ENCODE results near the gene ZNF791. TPM values are rescaled to one million over a fixed set of nuclear protein-coding genes. Genes with fewer than 3 reads are reported as not detected.
A peak's percentile ranks its signal among the peaks of the same experiment; 100 is the strongest.
"Not testable (repeated sequence)": the region's sequence is repeated elsewhere in the genome, so short reads cannot be mapped to it uniquely, and the experiment has no call there.

ZNF791 gene
- total RNA-seq, 2 experiments from 2014 or later, result 30.0 to 41.5 TPM

- H3K27me3 Mint-ChIP-seq, result no peaks in the 10 kb centered on the region
- H3K9me3 Mint-ChIP-seq (ENCODE audit: low read depth), result no peaks in the 10 kb centered on the region
- DNase-seq, result no peak
- no peak overlapping the region for H3K4me3 Mint-ChIP-seq
- no peak for ATAC-seq
- no peak overlapping the region for H3K27ac Mint-ChIP-seq
- CTCF ChIA-PET, result interaction anchor here (1.6 kb wide), 1 partner anchor 44 kb away, joined by 4 read pairs; no protein-coding TSS in a partner anchor
- H3K36me3 Mint-ChIP-seq, result peaks cover 31% of the 10 kb centered on the region
- H3K4me1 Mint-ChIP-seq, result peaks cover 31% of the 10 kb centered on the region
Observed at GRCh38 chr19:12607631-12608030, 3.1 kb upstream of the ZNF791 start.

GRCh38 chr19:12611361-12611699 lies 610 bp downstream of the ZNF791 start:
- H3K27ac Mint-ChIP-seq, result peak overlapping the region; percentile 100
- DNase-seq (no peak), ATAC-seq (no peak)
- H3K4me3 Mint-ChIP-seq, result peak overlapping the region; percentile 94
- peaks cover 47% of the 10 kb centered on the region for H3K4me1 Mint-ChIP-seq
- CTCF ChIA-PET, result interaction anchor here (0.7 to 1.6 kb wide), 7 partner anchors 12 to 192 kb away, joined by 3 to 10 read pairs (median 3); a partner anchor contains a TSS
- no peaks in the 10 kb centered on the region for H3K9me3 Mint-ChIP-seq (ENCODE audit: low read depth)
- H3K27me3 Mint-ChIP-seq, result no peaks in the 10 kb centered on the region
- H3K36me3 Mint-ChIP-seq, result peaks cover 43% of the 10 kb centered on the region

- Mint-ChIP-seq H3K4me3 (no peak overlapping the region), H3K27me3 (no peaks in the 10 kb centered on the region), H3K36me3 (peaks cover 62% of the 10 kb centered on the region), H3K4me1 (peaks cover 29% of the 10 kb centered on the region), H3K9me3 (ENCODE audit: low read depth) (peaks cover 11% of the 10 kb centered on the region), H3K27ac (no peak overlapping the region)
- no peak for ATAC-seq
- no peak for DNase-seq
- CTCF ChIA-PET, result interaction anchor here (0.9 to 1.7 kb wide), 3 partner anchors 23 to 58 kb away, joined by 3 to 5 read pairs (median 3); no protein-coding TSS in a partner anchor
Observed at GRCh38 chr19:12617646-12618045, 6.9 kb downstream of the ZNF791 start.

- ATAC-seq, CTCF ChIA-PET, H3K27me3 Mint-ChIP-seq, H3K27ac Mint-ChIP-seq, H3K4me3 Mint-ChIP-seq, H3K4me1 Mint-ChIP-seq, DNase-seq: not testable (repeated sequence)
- Mint-ChIP-seq H3K9me3 (ENCODE audit: low read depth) (peaks cover 11% of the 10 kb centered on the region), H3K36me3 (peaks cover 69% of the 10 kb centered on the region)
Observed at GRCh38 chr19:12621253-12622024, 10.7 kb downstream of the ZNF791 start.

- Mint-ChIP-seq H3K4me3 (no peak overlapping the region), H3K9me3 (ENCODE audit: low read depth) (peaks cover 16% of the 10 kb centered on the region), H3K27ac (no peak overlapping the region), H3K36me3 (peaks cover 75% of the 10 kb centered on the region), H3K4me1 (no peaks in the 10 kb centered on the region), H3K27me3 (no peaks in the 10 kb centered on the region)
- DNase-seq, result no peak
- CTCF ChIA-PET, result interaction anchor here (0.6 to 2.4 kb wide), 5 partner anchors 10 to 17 kb away, joined by 3 to 9 read pairs (median 3); partner anchors contain the start of genes ZNF490 and ZNF791
- no peak for ATAC-seq
Observed at GRCh38 chr19:12623361-12624031, 12.8 kb downstream of the ZNF791 start.

GRCh38 chr19:12626958-12627357 lies 16.2 kb downstream of the ZNF791 start:
- Mint-ChIP-seq H3K27me3 (no peaks in the 10 kb centered on the region), H3K4me1 (no peaks in the 10 kb centered on the region), H3K27ac (no peak overlapping the region), H3K36me3 (peaks cover 84% of the 10 kb centered on the region), H3K9me3 (ENCODE audit: low read depth) (peaks cover 20% of the 10 kb centered on the region), H3K4me3 (no peak overlapping the region)
- CTCF ChIA-PET, result interaction anchor here (1.5 kb wide), 1 partner anchor 13 kb away, joined by 4 read pairs; no protein-coding TSS in a partner anchor
- no peak for DNase-seq
- no peak for ATAC-seq

- CTCF ChIA-PET, result interaction anchor here (1.5 kb wide), 1 partner anchor 14 kb away, joined by 4 read pairs; no protein-coding TSS in a partner anchor
- DNase-seq (no peak), ATAC-seq (no peak)
- Mint-ChIP-seq H3K4me3 (no peak overlapping the region), H3K27ac (no peak overlapping the region), H3K36me3 (peaks cover 84% of the 10 kb centered on the region), H3K4me1 (no peaks in the 10 kb centered on the region), H3K27me3 (no peaks in the 10 kb centered on the region), H3K9me3 (ENCODE audit: low read depth) (peaks cover 20% of the 10 kb centered on the region)
Observed at GRCh38 chr19:12628040-12629022, 17.6 kb downstream of the ZNF791 start.

- DNase-seq (no peak), ATAC-seq (no peak)
- Mint-ChIP-seq H3K36me3 (peaks cover 82% of the 10 kb centered on the region), H3K9me3 (ENCODE audit: low read depth) (peaks cover 22% of the 10 kb centered on the region), H3K4me3 (no peak overlapping the region), H3K27me3 (no peaks in the 10 kb centered on the region), H3K27ac (no peak overlapping the region), H3K4me1 (no peaks in the 10 kb centered on the region)
- CTCF ChIA-PET, result no interaction called here
Observed at GRCh38 chr19:12629215-12629614, 18.5 kb downstream of the ZNF791 start.

GRCh38 chr19:12636631-12637030 lies 25.9 kb downstream of the ZNF791 start:
- no peak overlapping the region for H3K27ac Mint-ChIP-seq
- H3K36me3 Mint-ChIP-seq, result peaks cover 20% of the 10 kb centered on the region
- CTCF ChIA-PET, result no interaction called here
- ATAC-seq (no peak), DNase-seq (no peak)
- no peaks in the 10 kb centered on the region for H3K27me3 Mint-ChIP-seq
- H3K9me3 Mint-ChIP-seq (ENCODE audit: low read depth), result peaks cover 2% of the 10 kb centered on the region
- no peak overlapping the region for H3K4me3 Mint-ChIP-seq
- H3K4me1 Mint-ChIP-seq, result peaks cover 9% of the 10 kb centered on the region

- ATAC-seq, result no peak
- peaks cover 2% of the 10 kb centered on the region for H3K9me3 Mint-ChIP-seq (ENCODE audit: low read depth)
- no peak overlapping the region for H3K4me3 Mint-ChIP-seq
- H3K27ac Mint-ChIP-seq, result no peak overlapping the region
- CTCF ChIA-PET, result interaction anchor here (0.7 to 1.7 kb wide), 4 partner anchors 15 to 38 kb away, joined by 3 to 15 read pairs (median 4); no protein-coding TSS in a partner anchor
- H3K27me3 Mint-ChIP-seq, result no peaks in the 10 kb centered on the region
- H3K36me3 Mint-ChIP-seq, result peaks cover 10% of the 10 kb centered on the region
- DNase-seq, result no peak
- H3K4me1 Mint-ChIP-seq, result peaks cover 9% of the 10 kb centered on the region
Observed at GRCh38 chr19:12638611-12639182, 28.0 kb downstream of the ZNF791 start.

GRCh38 chr19:12639901-12640613 lies 29.3 kb downstream of the ZNF791 start:
- ATAC-seq (peak; percentile 96), DNase-seq (peak; percentile 93)
- Mint-ChIP-seq H3K36me3 (peaks cover 9% of the 10 kb centered on the region), H3K27me3 (no peaks in the 10 kb centered on the region), H3K9me3 (ENCODE audit: low read depth) (no peaks in the 10 kb centered on the region), H3K4me3 (peak overlapping the region; percentile 53), H3K4me1 (peaks cover 9% of the 10 kb centered on the region), H3K27ac (peak overlapping the region; percentile 58)
- CTCF ChIA-PET, result interaction anchor here (0.6 to 1.8 kb wide), 30 partner anchors 9 to 221 kb away, joined by 3 to 15 read pairs (median 5); partner anchors contain the start of genes MAN2B1, TRIR, WDR83 and ZNF490

GRCh38 chr19:12641456-12641855 lies 30.7 kb downstream of the ZNF791 start:
- CTCF ChIA-PET, result no interaction called here
- no peak overlapping the region for H3K27ac Mint-ChIP-seq
- H3K4me1 Mint-ChIP-seq, result peaks cover 9% of the 10 kb centered on the region
- ATAC-seq, result no peak
- no peak for DNase-seq
- peaks cover 7% of the 10 kb centered on the region for H3K36me3 Mint-ChIP-seq
- H3K9me3 Mint-ChIP-seq (ENCODE audit: low read depth), result no peaks in the 10 kb centered on the region
- no peak overlapping the region for H3K4me3 Mint-ChIP-seq
- H3K27me3 Mint-ChIP-seq, result no peaks in the 10 kb centered on the region
